Measurements from ENCODE around the gene ACAN. TPM values are rescaled to one million over a fixed set of nuclear protein-coding genes. Genes with fewer than 3 reads are reported as not detected.
A peak's percentile ranks its signal among the peaks of the same experiment; 100 is the strongest.

The ACAN gene
- total and polyA plus RNA-seq, 7 donors, result 0.06 to 0.69 (median 0.12) TPM

DNA sequence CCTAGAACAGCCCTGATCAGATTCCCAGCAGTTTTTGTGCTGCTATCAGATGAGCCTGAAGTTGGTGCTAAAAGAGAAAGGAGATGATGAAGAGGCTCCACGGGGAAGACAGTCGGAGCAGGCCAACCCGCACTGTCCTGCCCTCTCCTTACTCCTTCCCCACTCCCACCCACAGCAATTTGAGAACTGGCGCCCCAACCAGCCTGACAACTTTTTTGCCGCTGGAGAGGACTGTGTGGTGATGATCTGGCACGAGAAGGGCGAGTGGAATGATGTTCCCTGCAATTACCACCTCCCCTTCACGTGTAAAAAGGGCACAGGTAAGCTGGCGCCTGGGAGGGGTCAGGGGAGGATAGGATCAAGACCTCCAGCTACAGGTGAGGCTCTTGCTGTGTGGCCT, 69.5 kb downstream of the ACAN start:
- ATAC-seq (no peak), DNase-seq (no peak)
- Histone ChIP-seq H3K36me3 (ENCODE audit: insufficient read depth in 1 of 2, low read depth in 1 of 2) (peaks cover 0 to 4% of the 10 kb centered on the region in 2 donors), H3K27ac (no peak overlapping the region), H3K4me1 (peaks cover 4% of the 10 kb centered on the region), H3K27me3 (ENCODE audit: insufficient read depth in 3 of 3, low read length in 2 of 3) (peaks cover 0 to 2% (median 0%) of the 10 kb centered on the region in 3 donors), H3K4me3 (no peak overlapping the region), H3K9me3 (no peaks in the 10 kb centered on the region)
- WGBS, 3 donors, result 81 to 85% (median 84%) methylated on average over 9 of the region's 9 CpGs
- no peak for TF ChIP-seq CTCF (IDR thresholded peaks at IDR 0.05)
- intact Hi-C loops (cut with DNase I), result no loop called here

- no peak for TF ChIP-seq CTCF (IDR thresholded peaks at IDR 0.05)
- 82 to 87% (median 86%) methylated on average over 12 to 13 of the region's 13 CpGs for WGBS, 3 donors
- Histone ChIP-seq H3K27me3 (ENCODE audit: insufficient read depth in 3 of 3, low read length in 2 of 3) (peaks cover 0 to 2% (median 0%) of the 10 kb centered on the region in 3 donors), H3K4me1 (peaks cover 4% of the 10 kb centered on the region), H3K36me3 (ENCODE audit: insufficient read depth in 1 of 2, low read depth in 1 of 2) (peaks cover 0 to 4% of the 10 kb centered on the region in 2 donors), H3K9me3 (no peaks in the 10 kb centered on the region), H3K27ac (no peak overlapping the region), H3K4me3 (no peak overlapping the region)
- DNase-seq (no peak), ATAC-seq (no peak)
- intact Hi-C loops (cut with DNase I), result no loop called here
These were observed 70.5 kb downstream of the ACAN start for GRCh38 chr15:88873786-88874185.

- Histone ChIP-seq H3K27ac (no peak overlapping the region), H3K9me3 (no peaks in the 10 kb centered on the region), H3K4me1 (peaks cover 4% of the 10 kb centered on the region), H3K27me3 (ENCODE audit: insufficient read depth in 3 of 3, low read length in 2 of 3) (peaks cover 0 to 2% (median 0%) of the 10 kb centered on the region in 3 donors), H3K4me3 (peak overlapping the region; percentile 11), H3K36me3 (ENCODE audit: insufficient read depth in 1 of 2, low read depth in 1 of 2) (peaks cover 0 to 4% of the 10 kb centered on the region in 2 donors)
- no peak for TF ChIP-seq CTCF (IDR thresholded peaks at IDR 0.05)
- intact Hi-C loops (cut with DNase I), result no loop called here
- WGBS, 3 donors, result 50 to 59% (median 56%) methylated on average over 15 of the region's 15 CpGs
- DNase-seq, result no peak
- no peak for ATAC-seq
These were observed 71.0 kb downstream of the ACAN start for GRCh38 chr15:88874275-88874674.

- Histone ChIP-seq H3K27me3 (ENCODE audit: insufficient read depth in 3 of 3, low read length in 2 of 3) (peaks cover 0 to 2% (median 0%) of the 10 kb centered on the region in 3 donors), H3K36me3 (ENCODE audit: insufficient read depth in 1 of 2, low read depth in 1 of 2) (peaks cover 0 to 5% of the 10 kb centered on the region in 2 donors), H3K9me3 (no peaks in the 10 kb centered on the region), H3K4me3 (peak overlapping the region; percentile 11), H3K4me1 (peaks cover 4% of the 10 kb centered on the region), H3K27ac (no peak overlapping the region)
- DNase-seq (no peak), ATAC-seq (peak in 1 of 4 donors; percentile 11)
- intact Hi-C loops (cut with DNase I), result no loop called here
- TF ChIP-seq CTCF (IDR thresholded peaks at IDR 0.05), result no peak
- WGBS, 3 donors, result 16 to 28% (median 22%) methylated on average over 5 to 6 of the region's 6 CpGs
These were observed 71.4 kb downstream of the ACAN start for GRCh38 chr15:88874684-88875083.

DNA sequence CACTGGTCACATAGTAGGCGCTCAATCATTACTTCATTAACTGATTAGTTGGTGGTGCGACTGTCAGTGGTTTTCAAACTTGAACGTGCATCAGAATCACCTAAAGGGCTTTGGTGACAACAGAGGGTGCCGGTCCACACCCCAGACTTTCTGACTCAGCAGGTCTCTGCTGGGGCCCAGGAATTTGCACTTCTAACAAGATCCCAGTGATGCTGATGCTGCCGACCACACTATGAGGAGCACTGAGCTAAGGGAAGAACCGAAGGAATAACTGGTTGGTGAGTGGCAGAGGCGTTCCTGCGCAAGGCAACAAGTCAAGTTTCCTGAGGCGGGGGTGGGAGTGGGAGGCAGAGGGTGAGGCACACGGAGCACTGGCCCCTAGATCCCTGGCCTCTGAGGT, 73.3 kb downstream of the ACAN start:
- no peak for DNase-seq
- Histone ChIP-seq H3K36me3 (ENCODE audit: insufficient read depth in 1 of 2, low read depth in 1 of 2) (peaks cover 0 to 13% of the 10 kb centered on the region in 2 donors), H3K27ac (no peak overlapping the region), H3K27me3 (ENCODE audit: insufficient read depth in 3 of 3, low read length in 2 of 3) (peaks cover 0 to 2% (median 0%) of the 10 kb centered on the region in 3 donors), H3K4me1 (peaks cover 4% of the 10 kb centered on the region), H3K4me3 (no peak overlapping the region), H3K9me3 (no peaks in the 10 kb centered on the region)
- intact Hi-C loops (cut with DNase I), result no loop called here
- ATAC-seq, result no peak
- WGBS, 3 donors, result 86 to 88% (median 87%) methylated on average over 10 of the region's 10 CpGs
- TF ChIP-seq CTCF (IDR thresholded peaks at IDR 0.05), result no peak

All from psoas muscle (tissue), 8 donors.